Tibial nerve (tissue), 3 donors: ENCODE data around the gene COX4I1.

Source experiments
- CTCF ChIP-seq, 5 experiments: fragments of 200-600 bp in 3 of 5; fragments of 450-650 bp in 2 of 5; sonication (generic) in 3 of 5; IDR thresholded peaks; one replicate each; pipeline ENCODE4 v1.5.1; 2016 to 2019; ENCODE audit warnings: antibody characterized with exemption in 5 of 5, mild to moderate bottlenecking in 3 of 5, moderate library complexity in 2 of 5
- POLR2A ChIP-seq, 2 donors: fragments of 450-650 bp; IDR thresholded peaks; one replicate each; pipeline ENCODE4 v1.6.1; 2017; ENCODE audit warnings: antibody characterized with exemption in 2 of 2, mild to moderate bottlenecking in 2 of 2, moderate library complexity in 2 of 2

GRCh38 chr16:85765767-85766166 lies 33.7 kb upstream of the COX4I1 start:
- TF ChIP-seq CTCF (IDR thresholded peaks at IDR 0.05) (no peak), POLR2A (IDR thresholded peaks at IDR 0.05) (no peak)
